Pulmonary artery endothelial cell (primary cell): ENCODE measurements around the gene OR52A5. TPM values are rescaled to one million over a fixed set of nuclear protein-coding genes. Genes with fewer than 3 reads are reported as not detected.

ENCODE experiments used
- DNase-seq: peaks from one replicate; pipeline ENCODE4 v3.0.0-alpha.2; 2011; ENCODE audit warnings: low read depth, low spot score
- total RNA-seq: library from RNA; depleted of rRNA; stranded (reverse); fragments of >200 nt; gene quantifications from 2 replicates; pipeline ENCODE4 v1.2.3, GENCODE V29; 2014

The OR52A5 gene
- total RNA-seq, 1 donor from 2014 or later = not detected

DNA sequence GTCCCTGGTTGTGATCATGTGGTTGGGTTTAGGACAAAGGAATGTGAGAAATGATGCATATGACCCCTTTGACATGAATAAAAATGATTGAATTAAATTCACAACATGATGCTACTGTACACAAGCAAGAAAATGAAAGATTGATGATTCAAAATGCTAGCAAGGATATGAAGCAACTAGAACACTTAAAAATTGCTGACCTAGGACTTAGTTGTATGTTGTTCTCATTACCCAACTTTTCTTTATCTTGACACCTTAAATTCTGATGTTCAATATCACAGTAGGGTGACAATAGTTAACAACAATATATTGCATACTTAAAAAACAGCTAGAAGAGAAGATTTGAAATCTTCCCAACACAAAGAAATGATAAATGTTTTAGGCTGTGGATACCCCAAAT is 20.6 kb downstream of the OR52A5 start:
- no peak for DNase-seq

DNA sequence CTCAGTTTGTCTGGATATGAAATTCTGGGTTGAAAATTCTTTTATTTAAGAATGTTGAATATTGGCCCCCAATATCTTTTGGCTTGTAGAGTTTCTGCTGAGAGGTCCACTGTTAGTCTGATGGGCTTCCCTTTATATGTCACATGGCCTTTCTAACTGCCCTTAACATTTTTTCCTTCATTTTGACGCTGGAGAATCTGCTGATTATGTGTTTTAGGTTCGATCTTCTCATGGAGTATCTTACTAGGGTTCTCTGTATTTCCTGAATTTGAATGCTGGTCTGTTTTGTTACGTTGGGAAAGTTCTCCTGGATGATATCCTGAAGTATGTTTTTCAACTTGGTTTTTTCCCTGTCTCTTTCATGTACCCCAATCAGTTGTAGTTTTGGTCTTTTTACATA is 22.8 kb downstream of the OR52A5 start:
- DNase-seq = no peak

DNA sequence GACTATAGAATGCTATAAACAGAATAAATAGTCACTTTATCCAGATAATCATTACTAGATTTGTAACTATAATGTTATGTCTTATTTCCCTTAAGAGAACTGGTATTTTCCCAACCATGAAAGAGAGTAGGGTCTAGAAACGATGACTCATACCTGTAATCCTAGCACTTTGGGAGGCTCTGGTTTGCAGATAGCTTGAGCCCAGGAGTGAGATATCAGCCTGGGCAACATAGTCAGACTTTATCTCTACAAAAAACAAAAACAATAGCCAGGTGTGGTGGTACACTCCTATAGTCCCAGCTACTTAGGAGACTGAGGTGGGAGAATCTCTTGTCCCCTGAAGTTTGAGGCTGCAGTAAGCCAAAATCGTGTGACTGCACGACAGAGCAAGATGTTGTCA is 30.9 kb downstream of the OR52A5 start:
- no peak for DNase-seq

DNA sequence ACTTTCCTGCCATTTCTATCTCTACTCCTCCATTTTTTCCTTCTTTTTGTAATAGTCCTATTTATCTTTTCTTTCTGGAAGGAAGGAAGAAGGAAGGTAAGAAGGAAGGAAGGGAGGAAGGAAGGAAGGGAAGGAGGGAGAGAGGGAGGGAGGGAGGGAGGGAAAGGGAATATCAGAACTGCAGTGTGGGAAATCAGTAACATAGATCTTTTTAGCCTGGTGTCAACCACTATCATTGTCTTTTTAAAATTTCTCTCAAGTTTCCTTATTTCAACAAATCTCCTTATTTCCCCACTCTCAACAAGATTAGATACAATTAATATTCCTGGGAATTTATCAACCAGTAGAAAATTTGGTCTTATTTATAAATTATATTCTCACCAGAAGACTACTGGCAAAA is 35.1 kb downstream of the OR52A5 start:
- no peak for DNase-seq

DNA sequence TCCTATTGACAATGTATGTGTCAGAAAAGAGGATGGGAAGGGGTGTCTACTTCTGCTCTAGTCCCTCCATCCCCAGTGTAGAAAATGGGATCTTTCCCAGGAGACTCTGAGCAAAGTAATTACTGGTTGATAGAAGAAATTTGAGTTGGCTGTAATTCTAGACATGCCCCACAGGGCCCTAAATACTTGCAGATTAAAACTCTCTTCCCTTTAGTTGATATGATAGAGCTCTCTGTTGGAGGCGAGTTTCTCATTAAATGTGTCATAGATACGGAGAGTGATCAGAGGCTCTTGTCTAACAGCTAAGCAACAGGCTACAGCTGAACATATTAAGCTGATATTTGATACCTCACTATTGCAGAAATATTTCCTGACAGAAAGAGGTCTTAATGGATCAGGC is 35.9 kb downstream of the OR52A5 start:
- DNase-seq = no peak

DNA sequence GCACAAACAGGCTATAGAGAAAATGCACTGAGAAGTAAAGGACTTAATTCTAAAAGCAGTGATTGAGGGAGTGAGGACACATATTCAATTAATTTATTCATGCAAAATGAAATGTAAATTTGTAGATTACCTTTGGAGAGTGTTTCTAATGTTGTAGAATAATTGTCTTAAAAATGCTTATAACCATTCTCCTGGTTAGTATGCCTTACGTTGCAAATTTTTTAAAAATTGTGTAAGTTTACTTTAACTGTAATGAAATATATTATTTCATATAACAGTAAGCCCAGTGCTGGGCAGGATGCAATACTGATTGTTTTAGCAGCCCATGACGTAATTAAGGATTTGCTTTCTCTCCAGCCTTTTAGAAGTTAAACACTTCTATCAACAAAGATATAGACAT is 42.1 kb downstream of the OR52A5 start:
- DNase-seq = no peak

DNA sequence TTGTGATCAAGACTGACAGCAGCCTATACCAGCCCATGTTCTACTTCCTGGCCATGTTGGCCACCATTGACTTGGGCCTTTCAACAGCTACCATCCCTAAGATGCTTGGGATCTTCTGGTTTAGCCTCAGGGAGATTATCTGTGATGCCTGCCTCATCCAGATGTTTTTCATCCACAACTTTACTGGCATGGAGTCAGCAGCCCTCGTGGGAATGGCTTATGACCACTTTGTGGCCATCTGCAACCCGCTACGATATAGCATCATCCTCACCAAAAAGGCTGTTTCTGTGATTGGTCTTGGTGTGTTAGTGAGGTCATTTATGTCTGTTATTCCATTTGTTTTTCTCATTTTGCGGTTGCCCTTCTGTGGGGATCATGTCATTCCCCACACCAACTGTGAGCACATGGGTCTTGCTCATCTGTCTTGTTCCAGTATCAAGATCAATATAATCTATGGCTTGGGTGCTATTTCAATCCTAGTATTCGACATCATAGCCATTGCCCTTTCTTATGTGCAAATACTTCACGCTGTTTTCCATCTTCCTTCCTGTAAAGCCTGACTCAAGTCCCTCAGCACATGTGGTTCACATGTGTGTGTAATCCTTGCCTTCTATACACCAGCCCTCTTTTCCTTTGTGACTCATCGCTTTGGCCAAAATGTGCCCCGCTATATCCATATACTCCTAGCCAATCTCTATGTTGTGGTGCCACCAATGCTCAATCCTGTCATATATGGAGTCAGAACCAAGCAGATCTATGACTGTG is 45.2 kb downstream of the OR52A5 start:
- no peak for DNase-seq

DNA sequence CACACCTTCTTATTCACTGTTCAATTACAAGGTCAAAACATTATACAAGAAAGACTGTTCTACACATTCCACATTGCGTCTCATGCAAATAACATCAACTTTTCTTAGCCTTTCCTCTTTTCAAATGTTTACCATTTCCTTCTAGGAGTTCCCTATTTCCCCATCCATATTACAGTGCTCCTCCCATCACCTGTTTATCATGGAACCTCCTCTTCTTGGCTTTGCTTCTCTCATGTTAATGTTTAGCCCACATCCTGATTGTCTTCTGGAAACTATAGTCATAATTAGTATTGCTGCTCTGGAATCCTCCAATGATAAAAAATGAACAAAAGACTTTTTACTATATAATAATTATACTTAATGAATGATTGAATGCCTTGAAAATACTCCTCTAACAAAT is 47.5 kb downstream of the OR52A5 start:
- DNase-seq = no peak

DNA sequence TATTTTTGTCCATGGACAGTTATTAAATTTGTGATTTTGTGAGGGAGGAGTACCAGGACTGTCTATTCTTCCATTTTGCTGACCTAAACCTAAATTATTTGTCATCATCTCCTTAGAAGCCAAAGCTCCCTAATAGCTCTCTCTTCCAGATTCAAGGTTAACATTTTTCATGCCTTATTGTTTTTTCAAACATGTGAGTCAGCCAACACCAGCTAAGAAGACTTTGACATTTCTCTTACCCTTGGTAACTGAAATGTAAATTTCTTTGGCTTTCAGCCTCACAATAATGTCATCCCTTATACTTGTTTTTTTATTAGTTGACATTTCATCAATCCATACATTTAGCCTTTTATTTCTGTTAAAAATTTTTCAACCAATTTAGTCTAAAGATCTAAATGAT is 49.6 kb downstream of the OR52A5 start:
- no peak for DNase-seq

DNA sequence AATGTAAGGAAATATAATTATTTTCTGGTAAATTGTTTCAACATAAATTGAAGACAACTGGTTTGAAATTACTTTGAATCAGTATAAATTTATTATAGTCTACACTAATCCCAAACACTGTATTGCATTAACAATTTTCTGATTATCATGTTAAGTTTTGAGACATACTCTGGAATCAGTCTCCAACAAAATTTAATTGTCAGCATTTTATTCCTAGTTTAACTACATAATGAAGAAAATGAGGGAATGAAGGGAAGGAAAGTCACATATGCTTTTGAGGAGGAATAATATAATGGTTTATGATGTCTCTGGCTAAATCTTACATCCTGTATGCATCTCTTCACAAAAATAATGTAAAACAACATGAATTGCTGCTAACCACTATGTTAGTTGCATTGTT is 54.6 kb downstream of the OR52A5 start:
- DNase-seq = no peak

DNA sequence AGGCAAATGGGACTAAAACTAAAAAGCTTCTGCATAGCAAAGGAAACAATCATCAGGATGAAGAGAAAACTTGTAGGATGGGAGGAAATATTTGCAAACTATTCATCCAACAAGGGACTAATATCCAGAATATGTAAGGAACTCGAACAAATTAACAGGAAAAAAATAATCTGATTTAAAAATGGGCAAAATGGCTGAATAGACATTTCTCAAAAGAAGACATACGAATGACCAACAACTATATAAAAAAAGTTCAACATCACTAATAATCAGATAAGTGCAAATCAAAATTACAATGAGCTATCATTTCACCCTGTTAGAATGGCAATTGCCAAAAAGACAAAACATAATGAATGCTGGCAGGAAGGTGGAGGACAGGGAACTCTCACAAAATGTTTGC is 56.8 kb downstream of the OR52A5 start:
- no peak for DNase-seq

Other genes starting within 250 kb of the OR52A5 start
- gene OR51A7, start 234.6 kb downstream of the OR52A5 start, total RNA-seq = not detected in 2 replicates
- not detected in 2 replicates for gene OR51G2, start 219.0 kb downstream of the OR52A5 start, total RNA-seq
- gene OR51G1, start 214.0 kb downstream of the OR52A5 start, total RNA-seq = not detected in 2 replicates
- gene OR51A4, start 190.8 kb downstream of the OR52A5 start, total RNA-seq = not detected in 2 replicates
- not detected in 2 replicates for gene OR51A2, start 182.6 kb downstream of the OR52A5 start, total RNA-seq
- not detected in 2 replicates for gene OR51L1, start 143.5 kb downstream of the OR52A5 start, total RNA-seq
- gene OR52J3, start 91.8 kb downstream of the OR52A5 start, total RNA-seq = not detected in 2 replicates
- gene OR52E2, start 78.7 kb downstream of the OR52A5 start, total RNA-seq = not detected in 2 replicates
- gene OR52E1, start 68.8 kb downstream of the OR52A5 start, total RNA-seq = not detected in 2 replicates
- gene OR52A1, start 16.4 kb upstream of the OR52A5 start, total RNA-seq = not detected in 2 replicates
- not detected in 2 replicates for gene OR51V1, start 62.3 kb upstream of the OR52A5 start, total RNA-seq
- gene HBB, start 88.7 kb upstream of the OR52A5 start, total RNA-seq = not detected in 2 replicates
- gene HBD, start 96.1 kb upstream of the OR52A5 start, total RNA-seq = not detected in 2 replicates
- gene HBG1, start 111.5 kb upstream of the OR52A5 start, total RNA-seq = not detected in 2 replicates
- not detected in 2 replicates for gene HBG2, start 116.4 kb upstream of the OR52A5 start, total RNA-seq
- not detected in 2 replicates for gene HBE1, start 131.6 kb upstream of the OR52A5 start, total RNA-seq
- gene OR51B4, start 163.6 kb upstream of the OR52A5 start, total RNA-seq = not detected in 2 replicates
- not detected in 2 replicates for gene OR51B2, start 185.9 kb upstream of the OR52A5 start, total RNA-seq
- gene OR51B5, start 205.2 kb upstream of the OR52A5 start, total RNA-seq = not detected in 2 replicates
- gene OR51B6, start 213.2 kb upstream of the OR52A5 start, total RNA-seq = not detected in 2 replicates
- gene OR51M1, start 245.5 kb upstream of the OR52A5 start, total RNA-seq = not detected in 2 replicates